Measurements from ENCODE around the gene HSFX3. TPM values are rescaled to one million over a fixed set of nuclear protein-coding genes. Genes with fewer than 3 reads are reported as not detected.

HSFX3 gene
- total and polyA plus RNA-seq, 2 of the 8 experiments (the other 6 are each of a cell fraction or from before 2014, with no cell fraction given): not detected

DNA sequence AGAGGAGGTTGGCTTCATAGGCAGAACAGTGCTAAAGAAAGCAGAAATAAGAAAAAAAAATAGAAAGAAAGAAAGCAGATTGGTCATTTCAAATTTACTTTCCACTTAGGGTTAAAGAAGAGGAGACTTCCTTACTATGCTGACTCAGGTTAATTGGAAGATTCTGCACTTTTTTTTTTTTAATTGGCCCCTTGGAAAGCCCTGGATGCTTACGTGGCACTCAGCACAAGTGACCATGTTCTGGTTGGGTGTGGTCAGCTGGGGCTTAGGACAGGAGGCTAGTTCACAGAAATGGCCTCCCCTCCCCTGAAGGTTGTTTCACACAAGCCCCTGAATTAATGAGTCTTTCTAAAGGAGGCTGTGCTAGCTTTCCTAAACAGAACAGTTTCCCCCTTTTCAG lies 23.0 kb upstream of the HSFX3 start:
- Histone ChIP-seq H4K8ac (ENCODE audit: extremely low read depth, insufficient read depth, low read length) (no peak overlapping the region), H4K20me1 (replicated peaks in 1 of 2; ENCODE audit: control insufficient read depth in 1 of 2, insufficient read depth in 2 of 2, low read length in 2 of 2) (no peaks in the 10 kb centered on the region), H4K91ac (replicated peaks; ENCODE audit: insufficient read length, low read length) (no peak overlapping the region), H3K79me1 (ENCODE audit: low read depth, low read length) (no peaks in the 10 kb centered on the region), H2BK5ac (ENCODE audit: low read depth, low read length) (no peak overlapping the region), H2BK120ac (replicated peaks; ENCODE audit: low read depth, low read length) (no peak overlapping the region), H2AFZ (ENCODE audit: low read length) (no peak overlapping the region), H3K27ac (ENCODE audit: low read depth, low read length) (no peak overlapping the region), H3K9ac (replicated peaks in 1 of 4; ENCODE audit: extremely low read depth in 1 of 4, low read depth in 3 of 4, low read length in 3 of 4) (no peak overlapping the region), H3K79me2 (ENCODE audit: control insufficient read depth in 1 of 2, insufficient read depth in 2 of 2, low read length in 2 of 2) (no peaks in the 10 kb centered on the region), H3K9me3 (ENCODE audit: insufficient read depth in 2 of 2, low read depth in 1 of 2, low read length in 1 of 2) (no peaks in the 10 kb centered on the region), H3K36me3 (ENCODE audit: control insufficient read depth in 2 of 4, insufficient read depth in 4 of 4, low read length in 3 of 4) (no peaks in the 10 kb centered on the region), H3K23me2 (ENCODE audit: low read depth, low read length) (no peaks in the 10 kb centered on the region), H3K4me1 (replicated peaks in 1 of 4; ENCODE audit: control insufficient read depth in 3 of 4, insufficient read depth in 4 of 4, low read length in 3 of 4) (no peaks in the 10 kb centered on the region), H2AK5ac (ENCODE audit: low read depth, low read length) (no peak overlapping the region), H3K4me3 (ENCODE audit: extremely low read depth in 1 of 4, insufficient read depth in 2 of 4, low read depth in 3 of 4, low read length in 4 of 4) (no peak overlapping the region), H4K5ac (ENCODE audit: insufficient read length, low read depth, low read length) (no peak overlapping the region), H2BK20ac (ENCODE audit: low read length) (no peak overlapping the region), H2BK15ac (ENCODE audit: low read length) (no peak overlapping the region), H2BK12ac (ENCODE audit: low read depth, low read length) (no peak overlapping the region), H3K56ac (replicated peaks; ENCODE audit: insufficient read length, low read depth, low read length) (no peak overlapping the region), H3K27me3 (replicated peaks in 1 of 4; ENCODE audit: control insufficient read depth in 3 of 4, extremely low read depth in 1 of 4, insufficient read depth in 3 of 4, low read length in 3 of 4) (no peaks in the 10 kb centered on the region), H3K14ac (ENCODE audit: insufficient read length) (no peak overlapping the region), H3K4me2 (ENCODE audit: insufficient read depth in 1 of 2, low read depth in 2 of 2, low read length in 2 of 2) (no peak overlapping the region), H3K23ac (ENCODE audit: insufficient read length) (no peak overlapping the region), H3K18ac (ENCODE audit: extremely low read depth, low read length) (no peak overlapping the region), H3K4ac (replicated peaks; ENCODE audit: insufficient read length, low read depth, low read length) (no peak overlapping the region)
- 100% methylated on average over 1 of the region's 1 CpG; no CpG with 5 or more reads in 1 of the 2 experiments for WGBS, 2 experiments (ENCODE audit: extremely low coverage in 1 of 2, insufficient coverage in 1 of 2, insufficient read length in 1 of 2, insufficient replicate concordance in 2 of 2, low coverage in 1 of 2, low lambda C conversion rate in 2 of 2, missing lambda C conversion rate in 1 of 2)
- ChIA-PET POLR2A (ENCODE audit: partially characterized antibody) (no interaction called here), CTCF (ENCODE audit: partially characterized antibody) (interaction anchor here (1.1 kb wide), 1 partner anchor 60 kb away, joined by 3 read pairs; no protein-coding TSS in a partner anchor)
- DNase-seq (ENCODE audit: low read depth in 1 of 2, low spot score in 2 of 2) (no peak), FAIRE-seq (no peak)
- no peak for TF ChIP-seq BCL11A (IDR thresholded peaks at IDR 0.05; ENCODE audit: low read depth in 2 of 2, low read length in 2 of 2)
- no peak for TF ChIP-seq RAD21 (IDR thresholded peaks at IDR 0.05 in 1 of 2, conservative IDR thresholded peaks at IDR 0.05 in 1 of 2; ENCODE audit: low read depth in 2 of 2, low read length in 2 of 2)
- TF ChIP-seq KDM4A (IDR thresholded peaks at IDR 0.05; ENCODE audit: low read depth, low read length, severe bottlenecking): no peak
- no peak for TF ChIP-seq JUND (IDR thresholded peaks at IDR 0.05; ENCODE audit: low read length)
- no peak for TF ChIP-seq RBBP5 (IDR thresholded peaks at IDR 0.05; ENCODE audit: borderline replicate concordance, low read depth, low read length)
- no peak for TF ChIP-seq RNF2 (IDR thresholded peaks at IDR 0.05; ENCODE audit: borderline replicate concordance, low read depth, low read length, missing control alignments, poor library complexity, severe bottlenecking)
- TF ChIP-seq CTBP2 (IDR thresholded peaks at IDR 0.05; ENCODE audit: borderline replicate concordance, insufficient read depth, insufficient read length, low read length): no peak
- TF ChIP-seq, protein P1, sequence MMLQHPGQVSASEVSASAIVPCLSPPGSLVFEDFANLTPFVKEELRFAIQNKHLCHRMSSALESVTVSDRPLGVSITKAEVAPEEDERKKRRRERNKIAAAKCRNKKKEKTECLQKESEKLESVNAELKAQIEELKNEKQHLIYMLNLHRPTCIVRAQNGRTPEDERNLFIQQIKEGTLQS (IDR thresholded peaks at IDR 0.05; ENCODE audit: insufficient read depth, low read depth, low read length): no peak
- TF ChIP-seq KDM1A (IDR thresholded peaks at IDR 0.05; ENCODE audit: borderline replicate concordance, low read length): no peak
- TF ChIP-seq CHD2 (IDR thresholded peaks at IDR 0.05; ENCODE audit: low read length): no peak
- TF ChIP-seq BRCA1 (IDR thresholded peaks at IDR 0.05; ENCODE audit: low read depth, low read length): no peak
- TF ChIP-seq KDM5A (IDR thresholded peaks at IDR 0.05; ENCODE audit: low read length): no peak
- no peak for TF ChIP-seq SIX5 (IDR thresholded peaks at IDR 0.05; ENCODE audit: low read depth, low read length)
- no peak for TF ChIP-seq TBP (IDR thresholded peaks at IDR 0.05; ENCODE audit: low read depth, low read length)
